Activated CD4-positive, alpha-beta T cell treated with anti-CD3 and anti-CD28 coated beads for 1 hour (primary cell): ENCODE measurements around the gene LARP1.
"Not testable (repeated sequence)": the region's sequence is repeated elsewhere in the genome, so short reads cannot be mapped to it uniquely, and the experiment has no call there.

Experiments used
- DNase-seq: peaks from one replicate; pipeline ENCODE4 v3.0.0-alpha.2; 2020

The LARP1 gene

DNA sequence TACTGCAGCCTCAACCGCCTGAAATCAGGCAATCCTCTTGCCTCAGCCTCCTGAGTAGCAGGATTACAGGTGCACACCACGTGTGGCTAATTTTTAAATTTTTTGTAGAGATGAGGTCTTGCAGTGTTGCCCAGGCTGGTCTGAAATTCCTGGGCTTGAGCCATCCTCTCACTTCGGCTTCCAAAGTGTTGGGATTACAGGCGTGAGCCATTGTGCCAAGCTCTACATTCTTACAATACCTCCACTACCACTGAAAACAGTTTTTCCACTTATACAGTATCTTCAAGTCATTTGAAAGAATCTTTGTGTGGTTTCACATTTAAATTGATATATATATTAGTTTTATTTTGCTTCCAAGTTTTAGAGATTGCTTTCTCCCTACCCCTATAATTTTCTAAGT, 42.6 kb downstream of the LARP1 start:
- DNase-seq: no peak

DNA sequence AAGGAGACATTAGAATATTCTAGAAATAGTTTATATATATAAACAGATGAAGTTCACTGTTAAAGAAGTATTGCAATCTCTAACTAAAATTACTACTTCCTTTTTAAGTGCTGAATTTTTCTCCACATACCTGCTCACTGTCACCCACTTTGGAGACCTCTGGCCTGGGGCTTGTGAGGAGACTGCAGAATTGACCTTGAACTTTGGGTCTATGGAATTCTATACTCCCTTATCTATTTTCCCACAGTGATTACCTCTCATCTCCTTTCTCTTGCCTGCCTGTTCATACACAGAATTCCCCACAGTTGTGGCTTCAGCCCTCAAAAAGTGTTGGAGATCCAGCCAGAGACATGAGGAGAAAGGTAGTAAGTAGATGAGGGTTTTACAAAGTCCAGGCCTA, 45.4 kb downstream of the LARP1 start:
- DNase-seq: no peak

DNA sequence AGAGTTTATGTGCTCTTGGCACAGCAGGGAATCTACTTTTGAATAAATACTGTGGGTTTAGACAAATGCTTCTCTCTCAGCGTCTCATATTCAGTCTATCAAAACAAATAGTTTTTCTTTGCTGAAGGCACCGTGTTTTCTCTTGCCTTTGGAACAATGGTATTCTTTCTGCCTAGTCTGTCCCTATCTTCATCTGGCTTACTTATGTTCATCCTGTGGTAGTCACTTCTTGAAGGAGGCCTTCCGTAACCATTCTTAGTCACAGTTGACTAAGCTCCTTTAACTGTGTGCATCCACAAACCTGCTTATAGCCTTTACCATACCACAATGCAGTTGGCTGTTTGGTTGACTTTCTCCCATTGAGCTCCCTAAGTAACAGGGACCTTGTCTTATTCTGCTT, 45.9 kb downstream of the LARP1 start:
- no peak for DNase-seq

DNA sequence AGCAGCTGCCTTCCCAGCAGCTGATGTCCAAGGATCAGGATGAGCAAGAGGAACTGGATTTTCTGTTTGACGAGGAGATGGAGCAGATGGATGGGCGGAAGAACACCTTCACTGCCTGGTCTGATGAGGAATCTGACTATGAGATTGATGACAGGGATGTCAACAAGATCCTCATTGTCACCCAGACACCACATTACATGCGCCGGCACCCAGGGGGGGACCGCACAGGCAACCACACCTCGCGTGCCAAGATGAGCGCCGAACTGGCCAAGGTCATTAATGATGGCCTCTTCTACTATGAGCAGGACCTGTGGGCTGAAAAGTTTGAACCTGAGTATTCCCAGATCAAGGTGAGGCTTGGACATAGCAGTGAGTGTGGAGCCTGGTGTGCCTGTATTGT, 46.9 kb downstream of the LARP1 start:
- no peak for DNase-seq

DNA sequence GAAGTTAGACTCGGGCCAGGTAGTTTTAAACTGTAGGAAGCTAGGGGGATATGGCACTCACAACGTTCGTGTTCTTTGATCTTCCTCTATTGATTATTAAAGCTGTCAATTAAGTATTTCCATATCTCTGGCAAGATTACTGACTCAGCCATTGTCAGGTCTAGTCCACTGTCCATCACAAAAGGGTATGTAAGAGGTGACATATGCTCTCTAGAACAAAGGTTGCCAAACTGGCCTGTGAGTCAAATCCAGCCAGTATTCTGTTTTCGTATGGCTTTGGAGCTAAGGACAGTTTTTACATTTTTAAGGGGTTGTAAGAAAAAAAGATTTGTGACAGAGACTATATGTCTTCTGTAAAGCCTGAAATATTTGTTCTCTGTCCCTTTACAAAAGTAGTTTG, 51.0 kb downstream of the LARP1 start:
- DNase-seq: no peak

DNA sequence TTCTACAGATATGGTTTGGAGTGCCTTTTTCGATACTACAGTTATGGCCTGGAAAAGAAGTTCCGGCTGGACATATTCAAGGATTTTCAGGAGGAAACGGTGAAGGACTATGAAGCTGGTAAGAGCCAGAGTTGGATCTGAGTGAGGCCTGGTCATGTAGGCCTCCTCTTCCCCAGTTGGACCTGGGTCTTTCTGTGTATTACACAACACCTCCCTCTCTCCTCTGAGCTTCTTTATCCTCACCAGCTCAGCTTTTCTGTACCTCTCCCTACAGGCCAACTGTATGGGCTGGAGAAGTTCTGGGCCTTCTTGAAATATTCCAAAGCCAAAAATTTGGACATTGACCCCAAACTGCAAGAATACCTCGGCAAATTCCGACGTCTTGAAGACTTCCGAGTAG, 56.1 kb downstream of the LARP1 start:
- DNase-seq: no peak

DNA sequence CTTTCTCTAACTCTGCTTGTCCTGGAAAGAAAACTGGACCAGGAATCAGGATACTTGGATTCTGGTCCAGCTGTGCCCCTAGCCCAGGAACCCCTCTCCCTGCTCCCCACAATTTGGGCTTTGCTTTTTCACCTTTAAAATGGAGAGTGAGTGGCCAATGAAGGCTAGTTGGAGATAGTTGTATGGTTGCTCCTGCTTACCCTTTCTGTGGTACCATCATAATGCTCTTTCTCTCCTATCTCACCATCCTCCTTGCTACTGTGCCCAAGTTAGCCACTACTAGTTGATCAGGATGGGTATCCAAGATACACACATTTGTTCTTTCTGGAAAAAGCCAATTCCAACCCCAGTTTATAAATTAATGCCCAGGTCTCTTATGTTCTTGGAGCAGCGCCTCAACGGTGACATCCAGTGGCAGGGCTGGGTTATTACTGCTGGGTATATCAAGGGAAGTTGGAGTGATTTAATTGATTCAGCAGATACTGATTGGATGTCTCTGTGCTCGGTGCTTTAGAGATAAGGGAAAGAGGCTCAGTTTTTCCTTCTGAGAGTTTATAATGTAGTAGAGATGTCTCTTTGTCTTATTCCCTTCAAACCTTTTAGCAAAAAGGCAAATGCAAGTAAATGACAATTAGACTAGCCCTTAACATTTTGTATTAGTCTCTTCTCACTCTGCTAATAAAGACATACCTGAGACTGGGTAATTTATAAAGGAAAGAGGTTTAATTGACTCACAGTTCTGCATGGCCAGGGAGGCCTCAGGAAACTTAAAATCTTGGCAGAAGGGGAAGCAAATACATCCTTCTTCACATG, 56.7 kb downstream of the LARP1 start:
- peak; percentile 48 for DNase-seq

DNA sequence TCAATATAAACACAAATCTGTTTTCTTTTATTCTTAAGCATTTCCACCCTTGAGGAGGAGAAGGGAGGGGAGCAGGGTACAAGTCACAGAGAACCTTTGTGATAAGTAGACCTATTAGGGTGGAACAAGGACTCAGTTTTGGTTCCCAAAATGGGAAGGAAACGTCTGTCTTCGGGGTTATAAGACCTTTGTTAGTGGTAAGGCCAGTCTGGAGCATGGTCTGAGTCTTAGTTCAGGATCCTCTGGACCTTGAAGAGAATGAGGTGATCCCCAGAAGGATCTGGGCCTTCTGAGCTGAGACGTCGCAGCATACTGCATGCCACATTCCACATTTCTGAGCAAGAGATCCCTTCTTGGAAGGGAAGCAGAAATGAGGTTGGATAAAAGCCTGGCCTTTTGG, 58.0 kb downstream of the LARP1 start:
- DNase-seq: no peak

DNA sequence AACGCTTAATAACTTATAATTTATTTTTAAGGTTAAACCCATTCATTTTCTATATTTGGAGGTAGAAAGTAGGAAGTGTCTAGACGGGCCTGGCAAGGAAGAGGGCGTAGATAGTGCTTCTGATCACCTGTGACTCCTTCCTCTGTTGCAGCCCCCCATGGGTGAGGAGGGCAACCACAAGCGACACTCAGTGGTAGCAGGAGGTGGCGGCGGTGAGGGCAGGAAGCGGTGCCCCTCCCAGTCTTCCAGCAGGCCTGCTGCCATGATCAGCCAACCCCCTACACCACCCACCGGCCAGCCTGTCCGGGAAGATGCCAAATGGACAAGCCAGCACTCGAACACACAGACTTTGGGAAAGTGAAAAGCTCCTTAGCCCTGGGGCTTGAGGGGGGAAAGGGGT, 58.6 kb downstream of the LARP1 start:
- DNase-seq: no peak

DNA sequence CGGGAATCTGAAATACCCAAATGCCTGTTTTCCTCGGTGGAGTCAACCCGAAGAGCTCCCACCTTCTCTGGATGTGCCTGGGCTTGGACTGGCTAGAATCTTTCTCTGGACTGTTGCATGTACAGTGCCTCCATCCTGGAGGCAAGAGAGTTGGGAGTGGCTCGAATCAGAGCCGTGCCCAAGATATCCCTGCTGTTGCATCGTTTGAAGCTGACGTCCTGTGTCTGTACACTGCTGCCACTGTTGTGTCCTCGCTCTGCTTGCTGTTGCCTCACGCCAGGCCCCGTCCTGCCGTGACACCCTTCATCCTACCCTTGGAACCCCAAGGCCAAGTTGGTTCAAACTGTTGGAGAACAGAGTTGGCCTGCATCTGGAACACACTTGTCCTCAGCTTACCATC, 59.8 kb downstream of the LARP1 start:
- DNase-seq: no peak

DNA sequence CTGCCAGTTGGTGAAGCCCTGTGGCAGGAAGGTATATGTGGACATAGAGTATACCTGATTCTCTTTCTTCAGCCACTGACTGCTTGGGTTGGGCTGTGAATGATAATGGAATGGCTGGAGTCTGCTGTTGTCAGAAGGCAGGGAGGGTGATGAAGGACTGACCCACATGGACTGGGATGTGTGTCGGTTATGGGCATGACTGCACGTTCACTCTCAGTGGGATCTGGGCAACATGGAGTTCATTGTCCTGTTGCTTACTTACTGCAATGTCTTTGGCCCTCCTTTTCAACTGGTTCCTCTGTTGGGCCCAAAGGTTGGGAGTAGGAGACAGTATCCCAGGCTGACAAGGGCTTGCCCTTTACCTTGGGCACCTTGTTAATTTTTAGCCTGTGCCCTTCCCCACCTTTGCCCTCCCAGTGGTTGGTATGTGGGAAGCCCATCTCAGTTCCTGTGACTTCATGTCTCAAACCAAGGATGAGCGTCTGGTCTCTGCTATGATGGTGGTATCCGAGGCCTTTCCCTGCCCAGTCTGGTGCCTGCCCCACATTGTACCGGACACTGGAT, 60.6 kb downstream of the LARP1 start:
- DNase-seq: no peak

DNA sequence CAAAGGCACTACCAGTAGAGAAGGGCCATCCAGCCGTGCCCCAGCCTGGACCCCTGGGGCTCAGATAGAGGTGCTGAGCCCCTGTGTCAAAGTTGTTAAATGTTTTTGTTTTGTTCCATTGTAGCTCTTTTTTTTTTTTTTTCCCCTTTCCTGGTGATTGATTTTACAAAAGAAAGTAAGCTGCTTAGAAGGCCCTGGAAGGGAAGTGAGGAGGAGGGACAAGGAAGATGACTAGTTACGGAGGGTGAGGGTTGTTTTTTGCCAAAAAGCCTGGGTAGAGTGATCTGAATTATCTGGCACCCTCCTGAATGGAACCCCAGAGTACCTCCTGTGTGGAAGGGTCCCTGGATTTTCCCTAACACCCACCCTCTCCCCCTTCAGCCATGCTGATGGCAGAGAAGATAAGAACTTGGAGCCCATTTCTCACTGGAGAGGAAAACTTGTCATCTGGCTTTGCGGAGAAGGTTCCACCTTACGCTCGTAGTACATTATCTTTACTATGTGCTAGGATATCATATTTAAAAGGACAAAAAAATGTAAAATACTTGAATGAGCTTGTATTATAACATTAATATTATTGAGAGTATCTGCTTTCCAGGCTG, 61.8 kb downstream of the LARP1 start:
- no peak for DNase-seq

DNA sequence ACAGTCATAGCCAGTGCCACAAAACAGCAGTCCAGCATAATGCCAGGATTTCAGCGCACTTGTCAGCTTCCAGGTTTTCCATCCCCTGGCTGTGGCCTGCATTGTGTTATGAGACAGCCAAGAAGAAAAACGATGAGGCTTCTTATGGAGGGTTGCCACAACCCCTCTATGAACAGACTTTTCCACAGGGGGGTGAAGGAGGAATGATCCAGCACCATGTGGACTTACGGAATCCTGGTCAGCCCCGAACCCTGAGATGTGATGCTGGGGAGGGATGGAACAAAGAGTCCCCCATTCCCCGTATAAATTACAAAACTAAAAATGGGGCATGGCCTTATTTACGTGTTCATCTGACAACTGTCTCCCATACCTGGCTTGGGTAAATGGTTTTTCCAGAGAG, 62.6 kb downstream of the LARP1 start:
- no peak for DNase-seq

DNA sequence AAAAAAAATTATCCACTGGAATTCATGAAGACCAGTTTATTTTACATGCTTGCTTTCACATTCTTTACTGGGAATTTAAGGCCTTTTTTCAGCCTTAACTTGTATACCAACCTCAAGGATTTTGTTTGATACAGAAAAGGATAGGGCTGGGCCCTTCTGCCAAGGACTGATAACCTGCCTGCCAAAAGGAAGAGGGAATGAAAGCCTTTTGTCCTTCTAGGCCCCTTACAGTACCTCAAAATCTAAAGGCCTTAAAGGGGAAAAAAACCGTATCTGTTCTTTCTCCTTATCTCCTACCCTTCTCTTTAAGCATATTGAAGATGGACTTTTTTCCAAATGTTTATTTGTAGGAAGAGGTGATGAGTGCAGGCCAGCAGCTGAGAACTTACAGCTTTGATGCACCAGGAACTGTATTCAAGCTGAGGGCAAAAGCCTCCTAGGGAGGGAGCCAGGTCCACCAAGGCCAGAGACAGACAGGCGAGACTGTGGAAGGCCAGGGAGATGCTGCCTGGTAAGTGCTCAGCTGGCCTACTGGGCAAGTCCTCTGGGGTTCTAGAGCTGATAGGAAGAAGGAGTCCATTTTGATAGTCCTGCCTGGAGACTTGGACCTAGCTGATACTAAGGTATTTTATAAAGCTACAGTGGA, 63.4 kb downstream of the LARP1 start:
- no peak for DNase-seq

DNA sequence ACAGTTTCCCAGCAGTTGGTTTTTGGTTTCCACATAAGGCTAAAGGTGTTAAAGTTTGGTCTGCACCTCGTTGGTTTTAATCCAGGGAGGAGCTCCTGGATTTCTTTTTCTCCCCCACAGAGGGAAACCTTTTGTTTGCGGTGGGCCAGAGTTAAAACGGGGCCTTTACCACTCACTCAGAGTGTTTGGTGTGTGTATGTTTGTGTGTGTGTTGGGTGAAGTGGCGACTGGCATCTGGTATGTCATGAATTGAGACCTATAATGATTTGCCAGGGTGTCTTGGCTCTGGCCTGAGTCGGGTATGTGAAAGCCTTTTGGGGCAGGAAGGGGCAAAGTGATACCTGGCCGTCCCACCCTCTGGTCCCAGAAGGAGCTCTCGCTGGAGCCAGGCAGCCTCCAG, 64.4 kb downstream of the LARP1 start:
- no peak for DNase-seq

DNA sequence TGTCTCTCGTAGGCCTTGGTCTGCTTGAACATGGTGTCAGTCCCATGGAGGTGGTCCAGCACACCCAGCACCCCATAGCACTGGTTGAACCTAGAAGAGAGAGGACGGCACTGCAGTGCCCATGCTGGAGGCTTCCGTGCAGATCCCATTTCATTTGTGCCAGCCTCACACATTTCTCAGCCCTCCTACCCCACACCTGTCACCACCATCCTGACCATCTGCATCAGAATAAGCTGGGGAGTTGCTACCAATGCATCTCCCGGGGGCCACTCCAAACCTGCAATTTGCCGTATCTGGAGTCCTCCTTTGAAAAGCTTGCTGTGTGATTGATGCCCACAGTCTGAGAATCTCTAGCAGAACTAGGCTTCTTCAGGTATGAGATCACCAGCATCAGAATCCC, 65.2 kb downstream of the LARP1 start:
- DNase-seq: no peak

DNA sequence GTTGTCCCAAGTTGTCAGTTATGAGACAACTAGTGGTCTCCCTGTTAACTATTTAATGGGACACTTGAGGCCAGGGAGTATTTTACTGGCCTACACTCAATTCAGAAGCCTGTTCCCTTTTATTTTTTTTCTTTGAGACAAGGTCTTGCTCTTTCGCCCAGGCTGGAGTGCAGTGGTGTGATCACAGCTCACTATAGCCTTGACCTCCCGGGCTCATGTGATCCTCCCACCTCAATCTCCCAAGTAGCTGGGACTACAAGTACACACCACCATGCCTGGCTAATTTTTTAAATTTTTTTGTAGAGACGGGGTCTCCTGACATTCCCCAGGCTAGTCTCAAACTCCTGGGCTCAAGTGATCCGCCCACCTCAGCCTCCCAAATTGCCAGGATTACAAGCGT, 67.7 kb downstream of the LARP1 start:
- DNase-seq: not testable (repeated sequence)

DNA sequence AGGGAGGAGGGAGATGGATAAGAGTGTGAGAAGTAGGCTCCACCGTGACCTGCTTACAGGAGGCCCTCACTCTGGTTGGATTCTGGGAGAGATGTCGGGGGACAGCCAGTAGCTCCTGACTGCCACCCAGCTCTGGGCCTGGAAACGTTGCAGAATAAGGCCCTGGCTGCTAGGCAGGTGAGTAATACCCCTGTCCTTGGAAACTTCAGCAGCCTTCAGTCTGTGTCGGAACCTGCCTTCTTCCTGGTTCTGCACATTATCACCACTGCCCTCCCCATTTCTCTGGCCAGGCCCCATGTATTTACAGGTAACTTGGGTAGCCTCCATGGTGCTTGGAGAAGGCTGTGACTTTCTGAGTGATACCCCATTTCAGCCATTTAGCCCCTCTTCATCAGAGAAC, 68.4 kb downstream of the LARP1 start:
- DNase-seq: no peak

DNA sequence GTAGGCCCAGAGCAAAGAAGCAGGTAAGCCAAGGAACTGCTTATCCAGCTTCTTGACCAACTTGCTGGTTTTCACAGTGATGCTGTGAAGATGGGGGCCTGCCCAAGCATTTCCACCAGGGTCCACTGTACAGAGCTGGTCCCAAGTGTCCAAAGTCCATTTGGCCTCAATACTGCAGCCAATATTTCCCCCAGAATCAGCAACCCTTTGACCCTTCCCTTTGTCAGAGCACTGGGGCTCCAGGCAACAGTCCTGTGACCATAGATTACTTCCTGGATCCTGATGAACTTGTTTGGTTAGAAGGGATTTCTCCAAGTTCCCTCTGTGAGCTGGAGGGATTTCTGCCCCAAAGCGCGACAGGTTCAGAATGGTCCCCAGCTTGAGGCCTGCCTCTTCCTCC, 68.9 kb downstream of the LARP1 start:
- DNase-seq: no peak

DNA sequence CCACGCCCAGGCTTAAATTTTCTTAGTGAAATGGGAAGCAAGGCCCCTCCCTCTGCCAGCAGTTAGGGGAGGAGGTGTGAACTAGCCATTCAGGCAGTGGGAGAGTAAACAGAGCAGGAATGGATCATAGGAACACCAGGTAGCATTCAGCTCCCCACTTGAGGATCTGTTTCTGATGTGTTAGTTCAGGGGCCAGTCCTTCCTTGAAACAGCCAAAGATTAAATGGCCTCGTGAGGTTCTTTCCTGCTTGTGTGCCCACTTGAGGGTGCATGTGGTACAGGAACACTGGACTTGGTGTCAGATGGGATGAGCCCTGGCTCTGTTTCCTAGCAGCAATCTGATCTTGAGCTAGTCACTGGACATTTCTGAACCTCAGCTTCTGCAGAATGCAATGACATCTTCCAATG, 74.0 kb downstream of the LARP1 start:
- no peak for DNase-seq

DNA sequence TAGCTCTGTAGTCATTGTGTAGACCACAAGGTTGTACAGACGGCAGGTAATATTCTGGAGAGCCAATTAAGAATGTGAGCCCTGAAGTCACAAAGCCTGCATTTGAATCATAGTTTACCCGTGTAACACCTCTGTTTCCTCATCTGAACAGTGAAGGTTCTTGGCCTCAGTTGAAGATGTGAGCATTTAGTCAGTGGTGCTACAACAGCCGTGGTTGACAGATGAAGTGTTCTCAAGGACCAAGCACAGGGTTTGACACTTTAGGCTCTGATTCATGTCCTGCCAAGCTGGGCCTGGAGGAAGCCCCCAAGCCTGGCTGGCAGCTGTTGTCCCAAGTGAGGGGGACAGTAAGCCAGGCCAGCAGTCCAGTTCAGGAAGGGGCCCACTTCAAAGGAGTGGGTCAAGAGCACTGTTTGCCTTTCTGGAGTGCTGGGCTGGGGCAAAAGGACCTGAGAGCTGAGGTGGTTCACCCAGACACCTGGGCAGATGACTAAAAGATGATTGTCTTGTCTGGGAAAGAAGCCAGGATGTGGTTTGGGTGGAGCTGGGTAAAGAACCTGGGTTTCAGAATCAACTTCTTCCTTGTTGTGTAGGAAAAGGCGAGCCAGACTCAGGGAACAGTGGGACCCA, 74.5 kb downstream of the LARP1 start:
- peak; percentile 9 for DNase-seq

DNA sequence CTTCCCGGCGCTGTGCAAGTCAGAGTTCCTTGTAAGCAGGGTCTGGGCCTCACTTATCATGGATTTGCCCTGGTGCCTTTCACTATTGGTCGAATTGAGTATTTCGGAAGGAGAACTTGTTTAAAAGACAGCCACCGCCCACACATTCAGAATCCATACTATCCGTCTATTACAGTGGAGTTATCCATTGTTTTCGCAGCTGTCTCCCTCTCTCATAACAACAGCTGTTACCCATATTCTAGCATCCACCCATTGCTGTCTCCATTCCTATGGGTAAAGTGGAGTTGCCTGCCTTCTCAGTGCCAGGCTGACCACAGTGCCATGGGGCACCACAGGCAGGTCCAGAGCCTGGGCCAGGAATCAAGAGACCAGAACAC, 75.0 kb downstream of the LARP1 start:
- no peak for DNase-seq

DNA sequence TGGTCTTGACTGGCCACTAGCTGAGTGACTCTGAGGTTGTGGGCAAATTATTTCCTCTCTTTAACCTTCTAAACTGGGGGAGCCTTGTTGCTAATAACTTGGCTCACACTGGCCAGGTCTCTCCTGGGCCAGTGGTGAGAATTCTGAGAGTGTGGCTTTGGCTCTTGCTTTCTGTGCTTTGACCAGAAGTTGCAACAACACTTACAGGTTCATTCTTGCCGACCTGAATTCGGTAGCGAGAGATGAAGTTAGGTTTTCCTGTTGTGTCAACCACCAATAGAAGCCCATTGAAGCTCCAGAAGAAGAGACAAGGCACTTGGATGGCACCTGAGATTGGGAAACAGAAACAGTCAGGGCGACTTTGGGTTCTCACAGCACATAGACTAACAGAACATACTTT, 75.4 kb downstream of the LARP1 start:
- no peak for DNase-seq

DNA sequence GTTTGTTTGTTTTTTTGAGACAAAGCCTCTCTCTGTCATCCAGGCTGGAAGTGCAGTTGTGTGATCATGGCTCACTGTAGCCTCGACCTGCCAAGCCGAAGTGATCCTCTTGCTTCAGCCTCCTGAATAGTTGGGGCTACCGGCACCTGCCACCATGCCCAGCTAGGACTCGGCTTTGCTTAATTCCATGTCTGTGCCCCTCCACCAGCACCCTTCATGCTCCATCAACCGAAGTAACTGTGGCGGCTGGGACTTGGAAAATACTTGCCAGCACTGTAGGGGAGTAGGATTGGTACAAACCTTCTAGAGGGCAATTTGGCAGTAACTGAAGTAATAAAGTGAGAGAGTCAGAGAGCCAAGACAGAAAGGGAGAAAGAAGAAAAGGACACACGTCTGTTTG, 76.3 kb downstream of the LARP1 start:
- DNase-seq: no peak
